NCI-H2081 (cell line): ENCODE data around the gene RELN.

Experiments
- DNase-seq, 2 experiments: peaks; one replicate each; lab custom pipeline; 2025; lab: John Stamatoyannopoulos, UW

Gene RELN

DNA sequence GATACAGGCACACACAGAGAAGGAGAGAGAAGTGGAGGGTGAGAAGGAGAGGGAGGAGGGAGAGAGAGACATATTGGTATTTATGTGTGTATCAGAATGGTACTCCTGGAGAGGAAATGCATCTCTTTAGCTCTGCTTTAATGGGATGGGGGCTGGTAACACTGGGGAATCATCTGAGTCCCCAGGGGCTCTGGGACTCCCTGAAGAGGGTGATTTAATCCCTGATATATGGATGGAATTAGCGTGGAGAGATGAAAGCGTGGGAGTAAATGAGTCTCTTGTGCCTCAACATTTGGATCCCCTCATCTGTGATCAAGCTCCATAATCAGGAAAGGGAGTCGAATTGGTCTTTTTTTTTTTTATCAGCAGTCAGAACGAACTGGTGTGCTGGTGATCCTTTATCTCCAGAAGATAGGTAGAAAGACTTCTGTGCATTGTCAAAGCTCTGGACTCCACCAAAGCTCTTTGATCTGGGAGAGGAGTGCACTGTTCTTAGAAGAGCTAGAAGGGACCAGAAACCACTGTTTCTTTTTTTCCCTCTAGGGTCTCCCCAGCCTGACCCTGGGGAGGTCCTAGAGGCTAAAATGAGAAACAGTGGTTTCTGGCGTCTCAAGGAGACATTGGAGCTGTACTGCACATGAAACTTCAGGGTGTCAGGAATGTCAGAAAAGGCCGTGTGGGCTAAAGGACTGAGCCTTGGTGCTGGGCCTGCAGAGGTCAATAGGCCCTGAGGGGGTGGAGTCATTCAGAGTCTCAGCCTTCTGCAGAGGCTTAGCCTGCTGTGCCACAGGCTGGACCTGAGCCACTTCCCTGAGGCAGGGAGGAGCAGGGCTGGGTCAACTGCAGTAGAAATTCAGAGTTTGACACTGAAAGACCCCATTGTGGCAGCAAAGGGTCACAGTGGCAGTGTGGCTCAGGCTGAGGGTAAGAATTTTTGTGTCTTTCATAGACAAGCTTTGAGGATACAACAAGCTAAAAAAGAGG is 309.0 kb downstream of the RELN start:
- DNase-seq: no peak

GRCh38 chr7:103679151-103680132 is 310.0 kb downstream of the RELN start:
- DNase-seq: peak in 1 of 2 experiments; percentile 3

- no peak for DNase-seq
Observed at GRCh38 chr7:103668279-103668941, 321.0 kb downstream of the RELN start.

GRCh38 chr7:103666326-103666725 is 323.1 kb downstream of the RELN start:
- no peak for DNase-seq

GRCh38 chr7:103664577-103664976 is 324.9 kb downstream of the RELN start:
- peak in 1 of 2 experiments; percentile 4 for DNase-seq

- no peak for DNase-seq
Observed at GRCh38 chr7:103660455-103661371, 328.7 kb downstream of the RELN start.

DNA sequence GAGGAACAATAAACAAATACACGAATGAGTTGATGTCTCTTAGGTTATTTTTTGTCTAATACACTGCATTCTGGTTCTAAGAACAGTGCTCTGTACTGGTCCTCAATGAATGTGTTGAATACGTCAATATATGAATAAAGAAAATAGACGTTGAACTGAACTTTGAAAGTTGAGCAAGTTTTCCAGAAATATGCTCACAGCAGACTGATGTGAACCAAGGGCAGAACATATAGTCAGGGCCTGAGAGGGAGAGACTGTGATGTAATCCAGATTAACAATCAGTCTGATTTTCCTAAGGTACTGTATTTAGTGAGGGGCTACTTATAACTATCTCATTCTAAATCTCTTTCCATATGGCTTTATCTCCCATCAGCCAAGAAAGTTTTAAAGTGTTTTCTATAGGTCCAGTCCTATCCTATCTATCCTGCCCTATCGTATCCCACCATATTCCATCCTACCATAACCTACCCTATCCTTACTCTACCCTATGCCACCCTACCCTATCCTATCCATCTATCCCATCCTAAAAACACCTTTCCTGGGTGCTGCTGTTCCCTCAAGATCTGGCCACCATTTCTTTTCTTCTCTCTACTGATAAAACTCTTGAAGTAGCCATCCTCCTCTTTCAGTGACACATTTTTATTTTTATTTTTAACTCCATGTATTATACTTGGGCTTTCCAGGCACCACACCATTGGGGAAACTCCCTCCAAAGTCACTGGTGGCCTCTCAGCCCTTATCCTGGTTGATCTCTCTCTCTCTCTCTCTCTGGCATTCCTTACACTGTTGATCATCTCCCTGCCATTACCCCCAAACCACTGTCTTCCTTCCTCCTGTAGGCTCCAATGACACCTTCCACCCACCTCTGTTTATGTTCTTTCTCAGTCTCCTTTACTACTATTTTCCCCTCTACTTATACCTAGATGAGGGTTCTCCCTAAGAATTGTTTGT is 331.1 kb downstream of the RELN start:
- DNase-seq: no peak

DNA sequence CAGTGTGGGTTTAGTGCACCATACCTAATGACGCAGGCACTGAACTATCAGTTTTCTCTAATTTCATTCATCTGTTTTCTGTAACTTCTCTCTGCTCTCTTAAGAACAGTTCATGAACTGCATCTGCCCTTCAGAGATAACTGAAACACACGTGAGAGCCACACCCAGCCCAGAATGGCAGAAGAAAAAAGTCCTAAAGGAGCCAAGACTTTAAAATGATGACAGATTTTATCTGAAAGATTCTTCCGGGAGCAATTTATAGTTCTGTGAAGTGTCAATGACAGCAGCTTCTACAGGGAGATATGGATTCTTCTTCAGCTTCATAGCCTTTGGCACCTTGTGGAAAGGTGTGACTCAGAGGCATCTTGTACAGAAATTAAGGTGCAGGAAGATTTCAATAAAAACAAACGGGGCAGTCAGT is 332.0 kb downstream of the RELN start:
- DNase-seq: no peak

DNA sequence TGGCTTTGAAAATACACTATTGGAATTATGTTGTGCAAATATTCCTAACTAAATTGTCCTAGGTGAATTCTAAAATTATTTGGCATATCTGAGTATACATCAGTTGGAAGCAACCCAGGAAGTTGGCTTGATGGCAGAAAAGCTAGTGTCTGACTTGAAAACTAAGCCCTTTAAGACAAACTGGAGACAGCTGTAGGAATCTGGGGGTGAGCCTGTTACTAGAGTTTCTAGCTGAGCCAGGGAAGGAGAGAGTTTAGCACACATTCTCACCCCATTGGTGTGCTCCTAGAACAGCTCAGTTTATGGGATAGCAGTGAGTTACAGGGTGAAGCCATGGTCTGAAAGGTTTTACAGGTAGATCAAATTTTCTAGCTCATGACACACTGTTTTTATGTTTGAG is 333.2 kb downstream of the RELN start:
- no peak for DNase-seq

- DNase-seq: no peak
Observed at GRCh38 chr7:103651593-103652377, 337.7 kb downstream of the RELN start.

DNA sequence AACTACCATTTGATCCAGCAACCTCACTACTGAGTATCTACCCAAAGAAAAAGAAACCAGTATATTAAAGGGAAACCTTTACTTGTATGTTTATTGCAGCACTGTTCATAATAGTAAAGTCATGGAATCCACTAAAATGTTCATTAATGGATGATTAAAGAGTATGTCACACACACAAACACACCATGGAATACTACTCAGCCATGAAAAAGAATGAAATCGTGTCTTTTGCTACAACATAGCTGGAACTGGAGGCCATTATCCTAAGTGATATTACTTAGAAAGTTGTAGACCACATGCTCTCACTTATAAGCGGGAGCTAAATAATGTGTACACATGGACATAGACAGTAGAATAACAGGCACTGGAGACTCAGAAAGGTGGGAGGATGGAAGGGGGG is 340.4 kb downstream of the RELN start:
- DNase-seq: no peak

- no peak for DNase-seq
Observed at GRCh38 chr7:103648135-103648534, 341.3 kb downstream of the RELN start.

- no peak for DNase-seq
Observed at GRCh38 chr7:103644319-103644718, 345.1 kb downstream of the RELN start.

DNA sequence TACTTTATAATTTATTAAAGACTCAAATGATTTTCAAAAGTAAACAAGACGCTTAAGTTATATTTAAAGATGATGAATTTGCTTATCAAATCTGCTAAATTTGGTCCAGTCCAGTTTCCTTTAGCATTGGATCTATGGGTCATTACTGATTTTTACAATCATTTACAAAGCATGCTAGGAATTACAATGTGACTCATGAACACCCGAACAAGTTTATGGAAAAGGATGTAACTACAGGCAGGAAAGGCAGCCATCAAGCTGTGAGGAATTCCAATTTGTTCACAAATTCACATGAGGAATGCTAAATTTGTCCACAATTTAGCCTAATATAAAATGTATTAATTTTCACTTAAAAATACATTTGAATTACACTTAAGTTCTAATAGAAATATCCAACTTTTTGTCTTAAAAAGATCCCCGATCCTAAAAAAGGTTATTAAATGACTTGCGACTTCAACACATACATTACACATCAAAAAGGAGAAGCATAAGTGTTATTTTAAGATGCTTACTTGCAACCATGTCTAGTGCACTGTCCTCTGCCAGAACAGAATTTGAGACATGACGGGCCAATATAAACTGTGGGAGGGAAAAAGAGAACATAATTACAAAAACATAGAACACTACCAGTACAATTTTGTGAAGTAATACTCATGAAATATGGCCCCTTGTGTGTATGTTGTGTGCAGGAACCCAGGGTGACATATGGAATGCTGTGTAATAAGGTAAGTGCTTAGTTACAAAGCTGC is 349.3 kb downstream of the RELN start:
- DNase-seq: no peak

DNA sequence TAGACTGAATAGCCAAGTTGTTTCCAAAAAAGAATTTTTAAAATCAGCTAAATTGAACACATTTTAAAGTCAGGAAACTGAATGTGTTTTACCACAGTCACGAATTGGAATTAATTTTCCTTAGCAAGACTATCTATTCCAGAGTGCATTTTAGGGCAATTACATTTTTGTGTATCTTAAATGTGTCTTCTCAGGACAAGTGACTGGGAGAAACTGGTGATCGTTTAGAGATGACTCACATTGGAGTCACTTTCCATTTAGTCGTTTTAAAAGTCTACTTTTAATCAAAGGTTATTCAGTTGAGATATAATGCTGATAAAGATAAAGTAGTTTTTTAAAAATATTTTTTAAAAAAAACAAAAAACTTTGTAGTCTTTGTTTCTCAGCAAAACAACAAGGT is 351.7 kb downstream of the RELN start:
- no peak for DNase-seq

DNA sequence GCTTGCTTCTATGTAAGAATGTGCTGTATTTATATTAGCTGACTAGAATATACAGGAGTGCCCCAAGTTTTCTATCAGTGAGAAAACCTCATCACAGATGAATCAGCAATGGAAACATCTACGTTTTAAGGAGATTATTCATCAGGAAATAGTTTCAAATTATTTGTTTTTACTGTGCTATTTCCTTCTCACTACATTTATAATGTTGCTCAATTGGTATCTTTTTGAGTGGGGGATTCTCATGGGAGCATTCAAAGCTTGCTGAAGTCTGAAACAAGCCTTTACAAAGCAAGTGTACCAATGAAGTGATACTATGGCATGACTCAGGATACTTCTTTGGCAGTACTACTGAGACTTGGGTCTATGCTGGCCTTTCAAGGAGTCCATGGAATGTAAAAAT is 352.4 kb downstream of the RELN start:
- no peak for DNase-seq

DNA sequence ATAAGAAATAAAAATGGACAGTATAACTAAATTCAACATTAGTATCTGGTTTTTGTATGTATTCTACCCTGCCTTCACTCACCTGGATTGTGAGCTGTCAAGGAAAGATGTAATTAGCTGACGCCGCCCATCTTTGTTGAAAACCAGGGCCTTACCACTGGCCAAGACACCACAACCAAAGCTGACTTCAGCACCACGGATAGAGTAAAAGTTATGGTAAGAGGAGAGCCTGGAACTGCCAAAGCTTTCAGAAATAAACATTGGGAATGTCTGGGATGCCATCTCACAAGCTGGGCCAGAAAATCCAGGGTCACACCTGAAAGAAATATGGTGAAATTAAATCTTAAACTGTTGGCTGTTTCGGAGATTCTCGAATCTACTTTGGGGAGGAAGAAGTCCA is 353.3 kb downstream of the RELN start:
- DNase-seq: no peak

GRCh38 chr7:103632972-103633371 is 356.5 kb downstream of the RELN start:
- no peak for DNase-seq
